Naive thymus-derived CD4-positive, alpha-beta T cell (primary cell): ENCODE data around the gene LRRTM2. TPM values are rescaled to one million over a fixed set of nuclear protein-coding genes. Genes with fewer than 3 reads are reported as not detected.

Source experiments
- ATAC-seq: fragments of 150-1000 bp; cut with Tn5 transposase; 2 replicates; pipeline ENCODE4 v1.10.0; 2021; ENCODE audit warnings: mild to moderate bottlenecking, moderate library complexity
- CTCF ChIA-PET: fragments of 350-600 bp; sonication (Branson Sonifier 250); formaldehyde crosslinking; loops from one replicate; lab custom pipeline; 2021; ENCODE audit warnings: antibody characterized with exemption; lab: Charles Lee
- POLR2A ChIA-PET: fragments of 350-600 bp; sonication (Branson Sonifier 250); formaldehyde crosslinking; loops from one replicate; lab custom pipeline; 2021; ENCODE audit warnings: antibody characterized with exemption, inconsistent platforms; lab: Charles Lee
- DNase-seq, 9 donors: peaks; one replicate each; pipeline versions ENCODE4 v3.0.0 to v3.0.0-alpha.2; 2020 to 2022; ENCODE audit warnings: mixed read lengths in 1 of 9
- H3K27ac ChIP-seq: one replicate; pipeline ENCODE4 v1.7.0; 2013; ENCODE audit warnings: mild to moderate bottlenecking, low read depth, low read length, moderate library complexity
- H3K27me3 ChIP-seq, 2 donors: one replicate each; pipeline ENCODE4 v1.7.0; 2013; ENCODE audit warnings: low read length in 2 of 2, mild to moderate bottlenecking in 2 of 2, moderate library complexity in 2 of 2; ENCODE audit not compliant: control insufficient read depth in 2 of 2, insufficient read depth in 2 of 2
- H3K36me3 ChIP-seq, 3 experiments: 1 replicate in 2 of 3; 2 replicates in 1 of 3; pipeline ENCODE4 v1.7.0; 2013; ENCODE audit warnings: low read length in 3 of 3, mild to moderate bottlenecking in 3 of 3, moderate library complexity in 1 of 3; ENCODE audit not compliant: insufficient read depth in 3 of 3, control insufficient read depth in 2 of 3
- H3K4me1 ChIP-seq, 2 donors: one replicate each; pipeline ENCODE4 v1.7.0; 2013; ENCODE audit warnings: low read length in 2 of 2, mild to moderate bottlenecking in 2 of 2, moderate library complexity in 1 of 2; ENCODE audit not compliant: control insufficient read depth in 2 of 2, insufficient read depth in 2 of 2
- H3K4me3 ChIP-seq: 2 replicates; pipeline ENCODE4 v1.7.0; 2013; ENCODE audit warnings: mild to moderate bottlenecking, low read length
- H3K9me3 ChIP-seq, 3 experiments: 1 replicate in 2 of 3; 2 replicates in 1 of 3; pipeline ENCODE4 v1.7.0; 2013; ENCODE audit warnings: low read length in 3 of 3; ENCODE audit not compliant: control insufficient read depth in 2 of 3
- H3K27ac Mint-ChIP-seq, 9 donors: one replicate each; pipeline ENCODE4 v1.8.0; 2020 to 2022; ENCODE audit warnings: mixed read lengths in 9 of 9, mild to moderate bottlenecking in 8 of 9, moderate library complexity in 5 of 9, inconsistent platforms in 2 of 9
- H3K27me3 Mint-ChIP-seq, 5 donors: one replicate each; pipeline ENCODE4 v1.8.0; 2021 to 2022; ENCODE audit warnings: mixed read lengths in 5 of 5, mild to moderate bottlenecking in 1 of 5
- H3K36me3 Mint-ChIP-seq, 5 donors: one replicate each; pipeline ENCODE4 v1.8.0; 2020 to 2022; ENCODE audit warnings: mixed read lengths in 5 of 5, mild to moderate bottlenecking in 3 of 5, inconsistent platforms in 1 of 5
- H3K4me1 Mint-ChIP-seq, 7 donors: one replicate each; pipeline ENCODE4 v1.8.0; 2020 to 2022; ENCODE audit warnings: mixed read lengths in 7 of 7, mild to moderate bottlenecking in 3 of 7, inconsistent platforms in 1 of 7
- H3K4me3 Mint-ChIP-seq, 10 donors: one replicate each; pipeline ENCODE4 v1.8.0; 2020 to 2022; ENCODE audit warnings: mild to moderate bottlenecking in 10 of 10, mixed read lengths in 10 of 10, moderate library complexity in 6 of 10, inconsistent platforms in 2 of 10
- H3K9me3 Mint-ChIP-seq, 11 donors: one replicate each; pipeline ENCODE4 v1.8.0; 2020 to 2022; ENCODE audit warnings: mixed read lengths in 11 of 11, mild to moderate bottlenecking in 4 of 11, inconsistent platforms in 1 of 11, moderate library complexity in 1 of 11
- intact Hi-C, 2 donors: fragments of 100-400 bp; cut with micrococcal nuclease; formaldehyde crosslinking; loops; one replicate each; pipeline ENCODE4 v1.15.1; 2023
- polyA plus RNA-seq, 2 donors: library from polyadenylated mRNA; unstranded; fragments of 300-500 nt; fragmentation: Illumina TruSeq; gene quantifications; one replicate each; pipeline ENCODE4 v1.2.3, GENCODE V29; 2021
- total RNA-seq, 6 experiments: library from RNA in 5 of 6; stranded (reverse) in 5 of 6; gene quantifications; 1 replicate in 5 of 6; 2 replicates in 1 of 6; pipeline ENCODE4 v1.2.3 and lab custom pipeline; 2021 to 2026

LRRTM2 gene
- total and polyA plus RNA-seq, 7 experiments from 2014 or later = 0.07 to 0.22 (median 0.11) TPM; not detected in 4

DNA sequence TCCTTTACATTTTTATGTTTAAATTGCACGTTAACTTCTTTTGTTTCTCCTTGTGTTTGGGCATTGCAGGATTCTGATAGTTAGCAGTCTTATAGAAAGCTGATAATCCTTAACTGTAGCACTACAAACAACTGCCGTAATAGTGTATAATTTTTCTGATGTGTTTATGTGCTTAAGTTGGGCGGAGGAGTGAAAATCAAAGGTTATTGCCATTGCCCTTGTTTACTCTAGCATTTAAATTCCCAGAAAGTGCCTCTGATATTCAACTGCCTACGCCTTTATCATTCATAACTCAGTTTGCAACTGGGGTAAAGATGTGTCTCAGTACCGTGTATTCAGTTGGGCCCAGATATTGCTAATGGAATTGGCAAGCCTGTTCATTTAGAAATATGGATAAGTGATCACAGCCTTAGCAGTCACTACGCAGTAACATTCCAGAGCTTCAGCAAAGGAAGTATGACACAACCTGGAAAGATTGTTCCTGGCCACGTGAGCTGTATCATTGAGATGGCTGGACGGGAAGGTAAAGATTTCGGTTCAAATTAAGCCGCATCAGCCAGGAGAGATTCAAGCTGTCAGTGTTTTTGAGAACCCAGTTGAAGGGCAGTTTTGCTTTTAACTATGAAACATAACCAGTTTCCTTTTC lies 28.1 kb upstream of the LRRTM2 start:
- DNase-seq = no peak
- POLR2A ChIA-PET = interaction anchor here (0.7 kb wide), 1 partner anchor 16 kb away, joined by 4 read pairs; no protein-coding TSS in a partner anchor
- intact Hi-C loops = no loop called here

DNA sequence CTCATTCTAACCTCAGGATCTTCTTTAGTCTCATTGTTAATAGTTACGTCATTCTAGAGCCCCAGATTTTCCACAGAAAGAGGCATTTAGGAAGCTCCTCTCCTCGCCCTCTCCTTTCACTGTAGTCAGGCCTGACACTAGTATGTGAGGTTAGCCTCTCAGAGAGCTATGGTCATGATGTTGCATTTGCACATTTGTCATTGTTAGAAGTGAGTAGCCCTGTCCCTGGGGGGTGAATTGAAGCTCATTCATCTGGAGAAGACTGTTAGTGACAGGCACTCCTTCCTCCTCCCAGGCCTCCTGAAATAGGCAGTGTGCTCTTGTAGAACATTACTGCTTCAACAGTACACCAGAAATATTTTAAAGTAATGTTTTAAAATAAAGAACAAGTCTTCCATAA lies 26.6 kb upstream of the LRRTM2 start:
- H3K4me1 Mint-ChIP-seq = peaks cover 0 to 14% (median 0%) of the 10 kb centered on the region in 7 donors
- H3K36me3 Mint-ChIP-seq = peaks cover 0 to 8% (median 0%) of the 10 kb centered on the region in 5 donors
- Histone ChIP-seq H3K4me1 (no peaks in the 10 kb centered on the region), H3K9me3 (no peaks in the 10 kb centered on the region), H3K4me3 (no peak overlapping the region), H3K27ac (no peak overlapping the region), H3K36me3 (no peaks in the 10 kb centered on the region), H3K27me3 (peaks cover 0 to 3% of the 10 kb centered on the region in 2 donors)
- no peak overlapping the region for H3K4me3 Mint-ChIP-seq
- CTCF ChIA-PET = interaction anchor here (0.6 kb wide), 1 partner anchor 140 kb away, joined by 3 read pairs; no protein-coding TSS in a partner anchor
- H3K27ac Mint-ChIP-seq = no peak overlapping the region
- H3K9me3 Mint-ChIP-seq = no peaks in the 10 kb centered on the region
- POLR2A ChIA-PET = no interaction called here
- no peak for DNase-seq
- intact Hi-C loops = no loop called here
- ATAC-seq = no peak
- peaks cover 8 to 20% (median 18%) of the 10 kb centered on the region in 5 donors for H3K27me3 Mint-ChIP-seq

More for the DNA sequence above, 28.1 kb upstream of the LRRTM2 start:
- Mint-ChIP-seq H3K4me1 (peaks cover 0 to 14% (median 0%) of the 10 kb centered on the region in 7 donors), H3K27ac (no peak overlapping the region), H3K9me3 (no peaks in the 10 kb centered on the region), H3K36me3 (peaks cover 0 to 8% (median 0%) of the 10 kb centered on the region in 5 donors), H3K4me3 (no peak overlapping the region), H3K27me3 (peaks cover 8 to 20% (median 18%) of the 10 kb centered on the region in 5 donors)
- Histone ChIP-seq H3K9me3 (no peaks in the 10 kb centered on the region), H3K4me3 (no peak overlapping the region), H3K27ac (no peak overlapping the region), H3K4me1 (no peaks in the 10 kb centered on the region), H3K27me3 (peaks cover 0 to 3% of the 10 kb centered on the region in 2 donors), H3K36me3 (no peaks in the 10 kb centered on the region)
- no peak for ATAC-seq
- CTCF ChIA-PET = no interaction called here

DNA sequence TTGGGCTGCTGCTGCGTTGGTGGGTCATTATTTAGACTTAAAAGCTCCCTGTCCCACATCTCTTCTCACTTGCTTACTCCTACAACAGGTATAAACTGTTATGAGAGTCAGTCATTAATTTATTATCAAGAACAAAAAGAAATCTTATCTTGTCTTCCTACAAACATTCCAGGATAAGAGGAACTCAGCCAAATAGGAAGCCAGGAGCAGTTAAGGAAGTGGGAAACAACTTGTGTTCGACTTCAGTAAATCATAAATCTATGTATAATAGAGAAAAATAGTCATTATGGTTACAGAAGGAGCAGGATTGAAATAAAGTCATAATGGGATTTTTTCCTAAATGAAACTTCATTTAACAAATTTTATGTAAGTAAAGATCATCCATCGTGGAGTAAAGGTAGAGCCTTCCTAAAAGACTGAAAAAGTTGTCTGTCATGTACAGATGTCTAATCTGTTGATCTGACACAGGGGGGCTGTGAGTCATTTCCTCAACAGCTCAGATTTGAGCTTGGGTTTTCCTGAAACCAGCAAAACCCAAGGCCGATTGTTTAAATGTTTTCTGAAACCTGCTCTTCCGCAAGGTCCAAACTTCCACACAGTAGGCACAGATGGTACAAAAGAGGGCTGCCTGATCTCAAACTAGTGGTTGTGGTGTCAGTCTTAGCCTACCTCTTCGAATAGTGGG lies 25.3 kb upstream of the LRRTM2 start:
- Histone ChIP-seq H3K4me3 (no peak overlapping the region), H3K9me3 (no peaks in the 10 kb centered on the region), H3K27me3 (no peaks in the 10 kb centered on the region), H3K4me1 (no peaks in the 10 kb centered on the region), H3K27ac (no peak overlapping the region), H3K36me3 (no peaks in the 10 kb centered on the region)
- H3K36me3 Mint-ChIP-seq = peaks cover 0 to 6% (median 0%) of the 10 kb centered on the region in 5 donors
- peaks cover 13 to 21% (median 18%) of the 10 kb centered on the region in 5 donors for H3K27me3 Mint-ChIP-seq
- ChIA-PET CTCF (no interaction called here), POLR2A (no interaction called here)
- no peaks in the 10 kb centered on the region for H3K9me3 Mint-ChIP-seq
- intact Hi-C loops = no loop called here
- no peak overlapping the region for H3K4me3 Mint-ChIP-seq
- H3K27ac Mint-ChIP-seq = no peak overlapping the region
- peaks cover 0 to 14% (median 0%) of the 10 kb centered on the region in 7 donors for H3K4me1 Mint-ChIP-seq
- ATAC-seq = no peak
- DNase-seq = no peak

DNA sequence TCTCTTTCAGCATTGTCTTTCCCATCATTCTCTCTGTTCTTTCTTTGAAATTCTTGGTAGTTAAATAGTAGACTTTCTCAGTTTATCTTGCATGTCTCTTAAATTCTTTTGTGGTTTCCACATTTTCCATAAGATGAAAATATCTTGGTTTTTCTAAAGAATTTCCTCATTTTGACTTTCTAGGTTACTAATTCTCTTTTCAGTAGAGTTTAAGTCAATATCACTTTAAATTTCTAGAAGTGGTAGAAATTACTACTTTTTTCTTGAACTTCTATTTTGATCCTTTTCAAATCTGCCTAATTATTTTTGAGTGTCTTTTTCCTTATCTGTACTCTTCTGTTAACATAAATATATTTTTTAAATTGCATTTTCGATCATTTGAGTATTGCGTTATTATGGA lies 23.6 kb upstream of the LRRTM2 start:
- Mint-ChIP-seq H3K36me3 (peaks cover 0 to 6% (median 1%) of the 10 kb centered on the region in 5 donors), H3K27ac (no peak overlapping the region), H3K27me3 (peaks cover 20 to 27% (median 23%) of the 10 kb centered on the region in 5 donors), H3K4me3 (no peak overlapping the region), H3K4me1 (peaks cover 0 to 14% (median 0%) of the 10 kb centered on the region in 7 donors), H3K9me3 (peaks cover 0 to 2% (median 0%) of the 10 kb centered on the region in 11 donors)
- no peak overlapping the region for H3K4me3 ChIP-seq
- ChIA-PET CTCF (no interaction called here), POLR2A (no interaction called here)
- no peaks in the 10 kb centered on the region for H3K9me3 ChIP-seq
- intact Hi-C loops = no loop called here
- no peaks in the 10 kb centered on the region for H3K27me3 ChIP-seq
- ATAC-seq (no peak), DNase-seq (no peak)
- H3K36me3 ChIP-seq = no peaks in the 10 kb centered on the region
- no peak overlapping the region for H3K27ac ChIP-seq
- no peaks in the 10 kb centered on the region for H3K4me1 ChIP-seq

DNA sequence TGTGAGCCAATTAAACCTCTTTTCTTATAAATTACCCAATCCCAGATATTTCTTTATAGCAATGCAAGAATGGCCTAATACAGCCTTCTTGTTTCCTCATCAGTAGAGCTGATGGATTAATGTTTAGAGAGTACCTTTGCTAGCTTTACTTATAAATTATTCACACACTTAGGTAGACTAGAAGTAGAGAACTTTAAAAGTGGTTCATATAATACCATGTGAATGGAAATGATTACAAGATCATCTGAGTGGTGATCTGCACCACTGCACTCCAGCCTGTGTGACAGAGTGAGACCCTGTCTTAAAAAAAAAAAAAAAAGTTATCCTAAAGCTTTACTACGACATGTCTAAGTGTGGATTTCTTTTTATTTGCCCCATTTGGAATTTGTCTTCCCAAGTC lies 23.2 kb upstream of the LRRTM2 start:
- ChIA-PET POLR2A (no interaction called here), CTCF (no interaction called here)
- H3K27ac Mint-ChIP-seq = no peak overlapping the region
- Histone ChIP-seq H3K9me3 (no peaks in the 10 kb centered on the region), H3K36me3 (no peaks in the 10 kb centered on the region), H3K27ac (no peak overlapping the region), H3K4me1 (no peaks in the 10 kb centered on the region), H3K4me3 (no peak overlapping the region), H3K27me3 (no peaks in the 10 kb centered on the region)
- peaks cover 20 to 26% (median 23%) of the 10 kb centered on the region in 5 donors for H3K27me3 Mint-ChIP-seq
- H3K9me3 Mint-ChIP-seq = peaks cover 0 to 2% (median 0%) of the 10 kb centered on the region in 11 donors
- H3K4me1 Mint-ChIP-seq = peaks cover 0 to 14% (median 0%) of the 10 kb centered on the region in 7 donors
- ATAC-seq (no peak), DNase-seq (no peak)
- H3K4me3 Mint-ChIP-seq = no peak overlapping the region
- peaks cover 0 to 6% (median 0%) of the 10 kb centered on the region in 5 donors for H3K36me3 Mint-ChIP-seq
- intact Hi-C loops = no loop called here

DNA sequence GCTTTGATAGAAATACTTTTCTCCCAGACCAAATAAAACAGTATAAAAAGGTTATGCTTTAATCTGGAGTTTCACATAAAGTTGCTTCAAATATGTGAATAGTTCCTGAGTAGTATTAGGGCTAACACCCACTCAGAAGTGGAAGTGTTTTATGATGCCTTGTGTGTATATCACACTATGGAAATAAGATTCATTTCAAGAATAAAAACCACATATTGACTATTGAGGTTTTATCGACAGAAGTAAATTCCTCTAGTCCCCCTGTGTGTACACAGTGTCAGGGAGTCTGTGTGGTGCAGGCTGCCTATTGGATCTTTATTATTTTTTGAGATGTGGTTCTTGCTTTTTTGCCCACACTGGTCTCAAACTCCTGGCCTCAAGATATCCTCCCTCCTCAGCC lies 20.8 kb upstream of the LRRTM2 start:
- peaks cover 0 to 9% (median 4%) of the 10 kb centered on the region in 11 donors for H3K9me3 Mint-ChIP-seq
- no peak overlapping the region for H3K27ac Mint-ChIP-seq
- H3K4me1 Mint-ChIP-seq = peaks cover 0 to 9% (median 0%) of the 10 kb centered on the region in 7 donors
- CTCF ChIA-PET = interaction anchor here (0.7 kb wide), 1 partner anchor 879 kb away, joined by 3 read pairs; no protein-coding TSS in a partner anchor
- H3K27me3 Mint-ChIP-seq = peaks cover 6 to 21% (median 16%) of the 10 kb centered on the region in 5 donors
- no peak overlapping the region for H3K4me3 ChIP-seq
- peaks cover 0 to under 1% (median 0%) of the 10 kb centered on the region in 3 experiments for H3K9me3 ChIP-seq
- ATAC-seq (no peak), DNase-seq (no peak)
- H3K36me3 Mint-ChIP-seq = peaks cover 0 to 13% (median 3%) of the 10 kb centered on the region in 5 donors
- no peak overlapping the region for H3K27ac ChIP-seq
- intact Hi-C loops = no loop called here
- no peaks in the 10 kb centered on the region for H3K4me1 ChIP-seq
- no peak overlapping the region for H3K4me3 Mint-ChIP-seq
- POLR2A ChIA-PET = no interaction called here
- H3K36me3 ChIP-seq = no peaks in the 10 kb centered on the region
- H3K27me3 ChIP-seq = no peaks in the 10 kb centered on the region
